Measurements from ENCODE around the gene BIRC2. TPM values are rescaled to one million over a fixed set of nuclear protein-coding genes. Genes with fewer than 3 reads are reported as not detected.

Gene BIRC2
- total and polyA plus RNA-seq, 2 experiments from 2014 or later, result 15.3 to 25.2 TPM

DNA sequence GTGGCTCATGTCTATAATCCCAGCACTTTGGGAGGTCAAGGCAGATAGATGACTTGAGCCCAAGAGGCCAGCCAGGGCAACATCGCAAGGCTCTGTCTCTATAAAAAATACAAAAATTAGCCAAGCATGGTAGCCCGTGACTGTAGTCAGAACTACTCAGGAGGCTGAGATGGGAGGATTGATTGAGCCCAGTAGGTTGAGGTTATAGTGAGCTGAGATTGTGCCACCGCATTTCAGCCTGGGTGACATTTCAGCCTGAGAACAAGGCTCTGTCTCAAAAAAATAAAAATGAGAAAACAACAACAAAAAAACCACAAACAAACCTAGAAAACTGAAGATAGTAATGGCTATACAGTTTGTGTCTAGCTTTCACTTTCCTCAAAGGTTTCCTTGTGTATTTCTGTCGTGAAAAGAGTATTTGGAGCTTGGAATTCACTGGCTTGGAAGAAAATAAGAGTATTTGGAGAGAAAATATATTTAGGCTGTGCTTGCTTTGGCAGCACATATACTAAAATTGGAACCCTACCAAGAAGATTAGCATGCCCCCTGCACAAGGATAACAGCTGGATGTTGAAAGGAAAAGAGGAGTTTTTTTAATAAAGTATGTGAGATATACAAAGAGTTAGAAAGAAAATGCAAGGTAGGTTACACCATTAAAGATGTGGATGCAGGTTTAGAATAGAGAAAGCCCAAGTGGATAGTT lies 33.6 kb upstream of the BIRC2 start:
- H3F3A ChIP-seq (replicated peaks; ENCODE audit: low read depth), result no peaks in the 10 kb centered on the region
- no peak overlapping the region for H2AFZ ChIP-seq
- no peak overlapping the region for H3K27ac ChIP-seq (ENCODE audit: low read depth)
- no peaks in the 10 kb centered on the region for H4K20me1 ChIP-seq (replicated peaks; ENCODE audit: insufficient read depth)
- Mint-ChIP-seq H3K27me3 (ENCODE audit: insufficient read depth, low read depth, poor library complexity) (peaks cover 10% of the 10 kb centered on the region), H3K4me1 (peaks cover 8% of the 10 kb centered on the region), H3K9me3 (no peaks in the 10 kb centered on the region), H3K4me3 (no peak overlapping the region), H3K27ac (no peak overlapping the region), H3K36me3 (ENCODE audit: low read depth) (no peaks in the 10 kb centered on the region)
- no peak overlapping the region for H3K4me2 ChIP-seq
- DNase-seq (ENCODE audit: low spot score) (no peak), ATAC-seq (no peak)
- H3K4me3 ChIP-seq, result no peak overlapping the region
- H3K27me3 ChIP-seq (ENCODE audit: insufficient read depth), result peaks cover under 1% of the 10 kb centered on the region; the same call in 1 of the 2 replicates
- no peaks in the 10 kb centered on the region for H3K9me2 ChIP-seq (ENCODE audit: insufficient read depth)
- no peaks in the 10 kb centered on the region for H3K79me2 ChIP-seq (replicated peaks; ENCODE audit: insufficient read depth)
- TF ChIP-seq JUNB (IDR thresholded peaks at IDR 0.05; ENCODE audit: unreplicated experiment), result no peak
- TF ChIP-seq POLR2AphosphoS5 (IDR thresholded peaks at IDR 0.05; ENCODE audit: low read depth), result no peak
- TF ChIP-seq NANOG (IDR thresholded peaks at IDR 0.05; ENCODE audit: borderline replicate concordance), result no peak
- no peak for TF ChIP-seq EZH2phosphoT487 (IDR thresholded peaks at IDR 0.05; ENCODE audit: unreplicated experiment)
- TF ChIP-seq EZH2 (IDR thresholded peaks at IDR 0.05; ENCODE audit: low read depth, unreplicated experiment), result no peak
- TF ChIP-seq, protein P1, sequence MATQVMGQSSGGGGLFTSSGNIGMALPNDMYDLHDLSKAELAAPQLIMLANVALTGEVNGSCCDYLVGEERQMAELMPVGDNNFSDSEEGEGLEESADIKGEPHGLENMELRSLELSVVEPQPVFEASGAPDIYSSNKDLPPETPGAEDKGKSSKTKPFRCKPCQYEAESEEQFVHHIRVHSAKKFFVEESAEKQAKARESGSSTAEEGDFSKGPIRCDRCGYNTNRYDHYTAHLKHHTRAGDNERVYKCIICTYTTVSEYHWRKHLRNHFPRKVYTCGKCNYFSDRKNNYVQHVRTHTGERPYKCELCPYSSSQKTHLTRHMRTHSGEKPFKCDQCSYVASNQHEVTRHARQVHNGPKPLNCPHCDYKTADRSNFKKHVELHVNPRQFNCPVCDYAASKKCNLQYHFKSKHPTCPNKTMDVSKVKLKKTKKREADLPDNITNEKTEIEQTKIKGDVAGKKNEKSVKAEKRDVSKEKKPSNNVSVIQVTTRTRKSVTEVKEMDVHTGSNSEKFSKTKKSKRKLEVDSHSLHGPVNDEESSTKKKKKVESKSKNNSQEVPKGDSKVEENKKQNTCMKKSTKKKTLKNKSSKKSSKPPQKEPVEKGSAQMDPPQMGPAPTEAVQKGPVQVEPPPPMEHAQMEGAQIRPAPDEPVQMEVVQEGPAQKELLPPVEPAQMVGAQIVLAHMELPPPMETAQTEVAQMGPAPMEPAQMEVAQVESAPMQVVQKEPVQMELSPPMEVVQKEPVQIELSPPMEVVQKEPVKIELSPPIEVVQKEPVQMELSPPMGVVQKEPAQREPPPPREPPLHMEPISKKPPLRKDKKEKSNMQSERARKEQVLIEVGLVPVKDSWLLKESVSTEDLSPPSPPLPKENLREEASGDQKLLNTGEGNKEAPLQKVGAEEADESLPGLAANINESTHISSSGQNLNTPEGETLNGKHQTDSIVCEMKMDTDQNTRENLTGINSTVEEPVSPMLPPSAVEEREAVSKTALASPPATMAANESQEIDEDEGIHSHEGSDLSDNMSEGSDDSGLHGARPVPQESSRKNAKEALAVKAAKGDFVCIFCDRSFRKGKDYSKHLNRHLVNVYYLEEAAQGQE (IDR thresholded peaks at IDR 0.05; ENCODE audit: unreplicated experiment), result no peak
- no peak for TF ChIP-seq ZNF114 (CRISPR knock-in tag; IDR thresholded peaks at IDR 0.05)
- TF ChIP-seq, protein P2, sequence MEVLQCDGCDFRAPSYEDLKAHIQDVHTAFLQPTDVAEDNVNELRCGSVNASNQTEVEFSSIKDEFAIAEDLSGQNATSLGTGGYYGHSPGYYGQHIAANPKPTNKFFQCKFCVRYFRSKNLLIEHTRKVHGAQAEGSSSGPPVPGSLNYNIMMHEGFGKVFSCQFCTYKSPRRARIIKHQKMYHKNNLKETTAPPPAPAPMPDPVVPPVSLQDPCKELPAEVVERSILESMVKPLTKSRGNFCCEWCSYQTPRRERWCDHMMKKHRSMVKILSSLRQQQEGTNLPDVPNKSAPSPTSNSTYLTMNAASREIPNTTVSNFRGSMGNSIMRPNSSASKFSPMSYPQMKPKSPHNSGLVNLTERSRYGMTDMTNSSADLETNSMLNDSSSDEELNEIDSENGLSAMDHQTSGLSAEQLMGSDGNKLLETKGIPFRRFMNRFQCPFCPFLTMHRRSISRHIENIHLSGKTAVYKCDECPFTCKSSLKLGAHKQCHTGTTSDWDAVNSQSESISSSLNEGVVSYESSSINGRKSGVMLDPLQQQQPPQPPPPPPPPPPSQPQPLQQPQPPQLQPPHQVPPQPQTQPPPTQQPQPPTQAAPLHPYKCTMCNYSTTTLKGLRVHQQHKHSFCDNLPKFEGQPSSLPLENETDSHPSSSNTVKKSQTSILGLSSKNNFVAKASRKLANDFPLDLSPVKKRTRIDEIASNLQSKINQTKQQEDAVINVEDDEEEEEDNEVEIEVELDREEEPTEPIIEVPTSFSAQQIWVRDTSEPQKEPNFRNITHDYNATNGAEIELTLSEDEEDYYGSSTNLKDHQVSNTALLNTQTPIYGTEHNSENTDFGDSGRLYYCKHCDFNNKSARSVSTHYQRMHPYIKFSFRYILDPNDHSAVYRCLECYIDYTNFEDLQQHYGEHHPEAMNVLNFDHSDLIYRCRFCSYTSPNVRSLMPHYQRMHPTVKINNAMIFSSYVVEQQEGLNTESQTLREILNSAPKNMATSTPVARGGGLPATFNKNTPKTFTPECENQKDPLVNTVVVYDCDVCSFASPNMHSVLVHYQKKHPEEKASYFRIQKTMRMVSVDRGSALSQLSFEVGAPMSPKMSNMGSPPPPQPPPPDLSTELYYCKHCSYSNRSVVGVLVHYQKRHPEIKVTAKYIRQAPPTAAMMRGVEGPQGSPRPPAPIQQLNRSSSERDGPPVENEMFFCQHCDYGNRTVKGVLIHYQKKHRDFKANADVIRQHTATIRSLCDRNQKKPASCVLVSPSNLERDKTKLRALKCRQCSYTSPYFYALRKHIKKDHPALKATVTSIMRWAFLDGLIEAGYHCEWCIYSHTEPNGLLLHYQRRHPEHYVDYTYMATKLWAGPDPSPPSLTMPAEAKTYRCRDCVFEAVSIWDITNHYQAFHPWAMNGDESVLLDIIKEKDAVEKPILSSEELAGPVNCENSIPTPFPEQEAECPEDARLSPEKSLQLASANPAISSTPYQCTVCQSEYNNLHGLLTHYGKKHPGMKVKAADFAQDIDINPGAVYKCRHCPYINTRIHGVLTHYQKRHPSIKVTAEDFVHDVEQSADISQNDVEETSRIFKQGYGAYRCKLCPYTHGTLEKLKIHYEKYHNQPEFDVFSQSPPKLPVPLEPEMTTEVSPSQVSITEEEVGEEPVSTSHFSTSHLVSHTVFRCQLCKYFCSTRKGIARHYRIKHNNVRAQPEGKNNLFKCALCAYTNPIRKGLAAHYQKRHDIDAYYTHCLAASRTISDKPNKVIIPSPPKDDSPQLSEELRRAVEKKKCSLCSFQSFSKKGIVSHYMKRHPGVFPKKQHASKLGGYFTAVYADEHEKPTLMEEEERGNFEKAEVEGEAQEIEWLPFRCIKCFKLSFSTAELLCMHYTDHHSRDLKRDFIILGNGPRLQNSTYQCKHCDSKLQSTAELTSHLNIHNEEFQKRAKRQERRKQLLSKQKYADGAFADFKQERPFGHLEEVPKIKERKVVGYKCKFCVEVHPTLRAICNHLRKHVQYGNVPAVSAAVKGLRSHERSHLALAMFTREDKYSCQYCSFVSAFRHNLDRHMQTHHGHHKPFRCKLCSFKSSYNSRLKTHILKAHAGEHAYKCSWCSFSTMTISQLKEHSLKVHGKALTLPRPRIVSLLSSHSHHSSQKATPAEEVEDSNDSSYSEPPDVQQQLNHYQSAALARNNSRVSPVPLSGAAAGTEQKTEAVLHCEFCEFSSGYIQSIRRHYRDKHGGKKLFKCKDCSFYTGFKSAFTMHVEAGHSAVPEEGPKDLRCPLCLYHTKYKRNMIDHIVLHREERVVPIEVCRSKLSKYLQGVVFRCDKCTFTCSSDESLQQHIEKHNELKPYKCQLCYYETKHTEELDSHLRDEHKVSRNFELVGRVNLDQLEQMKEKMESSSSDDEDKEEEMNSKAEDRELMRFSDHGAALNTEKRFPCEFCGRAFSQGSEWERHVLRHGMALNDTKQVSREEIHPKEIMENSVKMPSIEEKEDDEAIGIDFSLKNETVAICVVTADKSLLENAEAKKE (CRISPR knock-in tag; IDR thresholded peaks at IDR 0.05), result no peak
- TF ChIP-seq, protein P3, sequence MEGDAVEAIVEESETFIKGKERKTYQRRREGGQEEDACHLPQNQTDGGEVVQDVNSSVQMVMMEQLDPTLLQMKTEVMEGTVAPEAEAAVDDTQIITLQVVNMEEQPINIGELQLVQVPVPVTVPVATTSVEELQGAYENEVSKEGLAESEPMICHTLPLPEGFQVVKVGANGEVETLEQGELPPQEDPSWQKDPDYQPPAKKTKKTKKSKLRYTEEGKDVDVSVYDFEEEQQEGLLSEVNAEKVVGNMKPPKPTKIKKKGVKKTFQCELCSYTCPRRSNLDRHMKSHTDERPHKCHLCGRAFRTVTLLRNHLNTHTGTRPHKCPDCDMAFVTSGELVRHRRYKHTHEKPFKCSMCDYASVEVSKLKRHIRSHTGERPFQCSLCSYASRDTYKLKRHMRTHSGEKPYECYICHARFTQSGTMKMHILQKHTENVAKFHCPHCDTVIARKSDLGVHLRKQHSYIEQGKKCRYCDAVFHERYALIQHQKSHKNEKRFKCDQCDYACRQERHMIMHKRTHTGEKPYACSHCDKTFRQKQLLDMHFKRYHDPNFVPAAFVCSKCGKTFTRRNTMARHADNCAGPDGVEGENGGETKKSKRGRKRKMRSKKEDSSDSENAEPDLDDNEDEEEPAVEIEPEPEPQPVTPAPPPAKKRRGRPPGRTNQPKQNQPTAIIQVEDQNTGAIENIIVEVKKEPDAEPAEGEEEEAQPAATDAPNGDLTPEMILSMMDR (conservative IDR thresholded peaks at IDR 0.05; ENCODE audit: low read depth in 2 of 2), result no peak
- TF ChIP-seq ZNF331 (CRISPR knock-in tag; IDR thresholded peaks at IDR 0.05; ENCODE audit: low read depth), result no peak
- TF ChIP-seq, protein P4, sequence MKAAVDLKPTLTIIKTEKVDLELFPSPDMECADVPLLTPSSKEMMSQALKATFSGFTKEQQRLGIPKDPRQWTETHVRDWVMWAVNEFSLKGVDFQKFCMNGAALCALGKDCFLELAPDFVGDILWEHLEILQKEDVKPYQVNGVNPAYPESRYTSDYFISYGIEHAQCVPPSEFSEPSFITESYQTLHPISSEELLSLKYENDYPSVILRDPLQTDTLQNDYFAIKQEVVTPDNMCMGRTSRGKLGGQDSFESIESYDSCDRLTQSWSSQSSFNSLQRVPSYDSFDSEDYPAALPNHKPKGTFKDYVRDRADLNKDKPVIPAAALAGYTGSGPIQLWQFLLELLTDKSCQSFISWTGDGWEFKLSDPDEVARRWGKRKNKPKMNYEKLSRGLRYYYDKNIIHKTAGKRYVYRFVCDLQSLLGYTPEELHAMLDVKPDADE (IDR thresholded peaks at IDR 0.05), result no peak
- TF ChIP-seq CREB1 (CRISPR knock-in tag; IDR thresholded peaks at IDR 0.05; ENCODE audit: low read depth), result no peak
- no peak for TF ChIP-seq STAT1 (IDR thresholded peaks at IDR 0.05; ENCODE audit: unreplicated experiment)
- no peaks in the 10 kb centered on the region for H3K4me1 ChIP-seq (ENCODE audit: insufficient read depth)
- no peaks in the 10 kb centered on the region for H3K36me3 ChIP-seq (ENCODE audit: insufficient read depth)

Measured in GM23338 (cell line).